CD8-positive, alpha-beta memory T cell (primary cell): ENCODE data around the gene WBP11. TPM values are rescaled to one million over a fixed set of nuclear protein-coding genes. Genes with fewer than 3 reads are reported as not detected.

Experiments
- CTCF ChIA-PET: fragments of 350-600 bp; sonication (Branson Sonifier 250); formaldehyde crosslinking; loops from one replicate; lab custom pipeline; 2021; ENCODE audit warnings: antibody characterized with exemption; lab: Charles Lee
- POLR2A ChIA-PET: fragments of 350-600 bp; sonication (Branson Sonifier 250); formaldehyde crosslinking; loops from one replicate; lab custom pipeline; 2021; ENCODE audit warnings: antibody characterized with exemption; lab: Charles Lee
- DNase-seq, 5 donors: peaks; one replicate each; pipeline versions ENCODE4 v3.0.0 to v3.0.0-alpha.2; 2020 to 2022; ENCODE audit warnings: mixed read lengths in 1 of 5
- H3K27ac ChIP-seq: one replicate; pipeline ENCODE4 v1.7.0; 2013; ENCODE audit warnings: low read depth, mild to moderate bottlenecking, low read length, moderate library complexity
- H3K27me3 ChIP-seq: 2 replicates; pipeline ENCODE4 v1.7.0; 2013; ENCODE audit warnings: low read length, mild to moderate bottlenecking; ENCODE audit not compliant: insufficient read depth, poor library complexity, severe bottlenecking
- H3K36me3 ChIP-seq: 2 replicates; pipeline ENCODE4 v1.7.0; 2013; ENCODE audit warnings: mild to moderate bottlenecking, low read length, moderate library complexity; ENCODE audit not compliant: insufficient read depth
- H3K4me1 ChIP-seq: 2 replicates; pipeline ENCODE4 v1.7.0; 2013; ENCODE audit warnings: mild to moderate bottlenecking, low read length, moderate library complexity; ENCODE audit not compliant: insufficient read depth
- H3K4me3 ChIP-seq: 2 replicates; pipeline ENCODE4 v1.7.0; 2013; ENCODE audit warnings: mild to moderate bottlenecking, low read length
- H3K9me3 ChIP-seq: 2 replicates; pipeline ENCODE4 v1.7.0; 2013; ENCODE audit warnings: mild to moderate bottlenecking, low read length
- H3K27ac Mint-ChIP-seq, 8 donors: one replicate each; pipeline ENCODE4 v1.8.0; 2020 to 2021; ENCODE audit warnings: mixed read lengths in 8 of 8, mild to moderate bottlenecking in 6 of 8, inconsistent platforms in 3 of 8, moderate library complexity in 3 of 8
- H3K27me3 Mint-ChIP-seq, 2 donors: one replicate each; pipeline ENCODE4 v1.8.0; 2020 to 2021; ENCODE audit warnings: mixed read lengths in 2 of 2, mild to moderate bottlenecking in 1 of 2, moderate library complexity in 1 of 2
- H3K36me3 Mint-ChIP-seq, 3 donors: one replicate each; pipeline ENCODE4 v1.8.0; 2020 to 2021; ENCODE audit warnings: mixed read lengths in 3 of 3, inconsistent platforms in 1 of 3, mild to moderate bottlenecking in 1 of 3
- H3K4me1 Mint-ChIP-seq, 3 donors: one replicate each; pipeline ENCODE4 v1.8.0; 2020 to 2021; ENCODE audit warnings: mixed read lengths in 3 of 3, inconsistent platforms in 1 of 3, mild to moderate bottlenecking in 1 of 3
- H3K4me3 Mint-ChIP-seq, 7 donors: one replicate each; pipeline ENCODE4 v1.8.0; 2020 to 2021; ENCODE audit warnings: mixed read lengths in 7 of 7, mild to moderate bottlenecking in 6 of 7, moderate library complexity in 4 of 7, inconsistent platforms in 2 of 7
- H3K9me3 Mint-ChIP-seq, 5 donors: one replicate each; pipeline ENCODE4 v1.8.0; 2020 to 2022; ENCODE audit warnings: mixed read lengths in 5 of 5, mild to moderate bottlenecking in 3 of 5, moderate library complexity in 2 of 5, inconsistent platforms in 1 of 5
- polyA plus RNA-seq: library from polyadenylated mRNA; unstranded; fragments of 300-500 nt; fragmentation: Illumina TruSeq; gene quantifications from one replicate; pipeline ENCODE4 v1.2.3, GENCODE V29; 2021
- total RNA-seq, 2 experiments: library from RNA; stranded (reverse); gene quantifications; one replicate each; pipeline ENCODE4 v1.2.3, GENCODE V29; 2021

The WBP11 gene
- total and polyA plus RNA-seq, 3 experiments from 2014 or later = 70.2 to 156 (median 149) TPM

GRCh38 chr12:14771651-14772137, 31.6 kb downstream of the WBP11 start:
- Histone ChIP-seq H3K27me3 (no peaks in the 10 kb centered on the region), H3K36me3 (peaks cover 4% of the 10 kb centered on the region), H3K27ac (peak overlapping the region; percentile 99), H3K4me3 (peak overlapping the region; percentile 95), H3K9me3 (no peaks in the 10 kb centered on the region), H3K4me1 (peaks cover 53% of the 10 kb centered on the region)
- Mint-ChIP-seq H3K4me1 (peaks cover 67 to 83% (median 73%) of the 10 kb centered on the region in 3 donors), H3K27ac (peak overlapping the region; percentile 85 to 100 (median 100)), H3K27me3 (peaks cover 0 to 15% of the 10 kb centered on the region in 2 donors), H3K9me3 (peaks cover 4 to 10% (median 8%) of the 10 kb centered on the region in 5 donors), H3K4me3 (peak overlapping the region; percentile 94 to 100 (median 98)), H3K36me3 (peaks cover 9 to 53% (median 13%) of the 10 kb centered on the region in 3 donors)
- POLR2A ChIA-PET = interaction anchor here (0.7 to 7.3 kb wide), 15 partner anchors 10 to 775 kb away, joined by 3 to 128 read pairs (median 4); partner anchors contain the start of genes ARHGDIB, ATF7IP, C12orf60 and WBP11
- peak; percentile 21 to 78 (median 71) for DNase-seq
- CTCF ChIA-PET = interaction anchor here (1.0 to 4.8 kb wide), 12 partner anchors 10 to 514 kb away, joined by 3 to 45 read pairs (median 6); partner anchors contain the start of genes ATF7IP, C12orf60 and WBP11

GRCh38 chr12:14770496-14771461, 32.5 kb downstream of the WBP11 start:
- H3K9me3 ChIP-seq = no peaks in the 10 kb centered on the region
- peaks cover 15 to 60% (median 20%) of the 10 kb centered on the region in 3 donors for H3K36me3 Mint-ChIP-seq
- peaks cover 62 to 80% (median 69%) of the 10 kb centered on the region in 3 donors for H3K4me1 Mint-ChIP-seq
- H3K9me3 Mint-ChIP-seq = peaks cover 10 to 14% (median 11%) of the 10 kb centered on the region in 5 donors
- POLR2A ChIA-PET = interaction anchor here (0.7 to 7.3 kb wide), 23 partner anchors 11 to 776 kb away, joined by 3 to 128 read pairs (median 5); partner anchors contain the start of genes ARHGDIB, ATF7IP, C12orf60 and WBP11
- H3K27ac Mint-ChIP-seq = peak overlapping the region; percentile 99 to 100 (median 100)
- no peaks in the 10 kb centered on the region for H3K27me3 ChIP-seq
- peak overlapping the region; percentile 99 for H3K27ac ChIP-seq
- peak; percentile 78 to 96 (median 92) for DNase-seq
- H3K36me3 ChIP-seq = peaks cover 4% of the 10 kb centered on the region
- peaks cover 50% of the 10 kb centered on the region for H3K4me1 ChIP-seq
- peaks cover 0 to 15% of the 10 kb centered on the region in 2 donors for H3K27me3 Mint-ChIP-seq
- H3K4me3 Mint-ChIP-seq = peak overlapping the region; percentile 94 to 100 (median 98)
- H3K4me3 ChIP-seq = peak overlapping the region; percentile 95
- CTCF ChIA-PET = interaction anchor here (0.7 to 3.2 kb wide), 27 partner anchors 11 to 513 kb away, joined by 3 to 45 read pairs (median 4); partner anchors contain the start of genes ARHGDIB, ATF7IP, C12orf60 and WBP11

GRCh38 chr12:14769969-14770495, 33.2 kb downstream of the WBP11 start:
- H3K27ac Mint-ChIP-seq = peak overlapping the region; percentile 99 to 100 (median 100)
- peak; percentile 85 to 91 (median 89) for DNase-seq
- Histone ChIP-seq H3K27me3 (no peaks in the 10 kb centered on the region), H3K4me3 (peak overlapping the region; percentile 95), H3K36me3 (peaks cover 4% of the 10 kb centered on the region), H3K9me3 (peaks cover 5% of the 10 kb centered on the region), H3K4me1 (peaks cover 43% of the 10 kb centered on the region), H3K27ac (peak overlapping the region; percentile 99)
- ChIA-PET CTCF (interaction anchor here (0.7 to 3.2 kb wide), 26 partner anchors 12 to 405 kb away, joined by 3 to 45 read pairs (median 4); partner anchors contain the start of genes ARHGDIB, ATF7IP, C12orf60 and WBP11), POLR2A (interaction anchor here (1.0 to 7.3 kb wide), 15 partner anchors 12 to 532 kb away, joined by 3 to 128 read pairs (median 5); partner anchors contain the start of genes ARHGDIB, ATF7IP, C12orf60 and WBP11)
- peaks cover 59 to 80% (median 68%) of the 10 kb centered on the region in 3 donors for H3K4me1 Mint-ChIP-seq
- H3K9me3 Mint-ChIP-seq = peaks cover 14 to 20% (median 17%) of the 10 kb centered on the region in 5 donors
- H3K27me3 Mint-ChIP-seq = peaks cover 0 to 15% of the 10 kb centered on the region in 2 donors
- H3K4me3 Mint-ChIP-seq = peak overlapping the region; percentile 94 to 100 (median 98)
- H3K36me3 Mint-ChIP-seq = peaks cover 16 to 65% (median 28%) of the 10 kb centered on the region in 3 donors

GRCh38 chr12:14769466-14769968, 33.8 kb downstream of the WBP11 start:
- Histone ChIP-seq H3K4me1 (peaks cover 43% of the 10 kb centered on the region), H3K27ac (peak overlapping the region; percentile 99), H3K4me3 (peak overlapping the region; percentile 95), H3K9me3 (peaks cover 5% of the 10 kb centered on the region), H3K27me3 (no peaks in the 10 kb centered on the region), H3K36me3 (peaks cover 4% of the 10 kb centered on the region)
- H3K36me3 Mint-ChIP-seq = peaks cover 16 to 66% (median 32%) of the 10 kb centered on the region in 3 donors
- peak overlapping the region; percentile 94 to 100 (median 98) for H3K4me3 Mint-ChIP-seq
- peaks cover 14 to 23% (median 18%) of the 10 kb centered on the region in 5 donors for H3K9me3 Mint-ChIP-seq
- POLR2A ChIA-PET = interaction anchor here (0.7 to 7.3 kb wide), 11 partner anchors 12 to 531 kb away, joined by 3 to 128 read pairs (median 5); partner anchors contain the start of genes ATF7IP, C12orf60 and WBP11
- H3K4me1 Mint-ChIP-seq = peaks cover 56 to 79% (median 69%) of the 10 kb centered on the region in 3 donors
- no peak for DNase-seq
- H3K27ac Mint-ChIP-seq = peak overlapping the region; percentile 99 to 100 (median 100)
- CTCF ChIA-PET = interaction anchor here (0.5 to 3.2 kb wide), 22 partner anchors 12 to 228 kb away, joined by 3 to 45 read pairs (median 4); partner anchors contain the start of genes ARHGDIB, C12orf60 and WBP11
- peaks cover 0 to 15% of the 10 kb centered on the region in 2 donors for H3K27me3 Mint-ChIP-seq

- H3K9me3 Mint-ChIP-seq = peaks cover 14 to 23% (median 18%) of the 10 kb centered on the region in 5 donors
- peaks cover 51 to 75% (median 66%) of the 10 kb centered on the region in 3 donors for H3K4me1 Mint-ChIP-seq
- H3K4me3 Mint-ChIP-seq = peak overlapping the region; percentile 94 to 100 (median 98)
- H3K27me3 Mint-ChIP-seq = peaks cover 0 to 15% of the 10 kb centered on the region in 2 donors
- DNase-seq = peak in 2 of 5 donors; percentile 33 to 51
- peak overlapping the region; percentile 99 to 100 (median 100) for H3K27ac Mint-ChIP-seq
- H3K9me3 ChIP-seq = peaks cover 5% of the 10 kb centered on the region
- H3K27me3 ChIP-seq = no peaks in the 10 kb centered on the region
- POLR2A ChIA-PET = interaction anchor here (0.7 to 7.3 kb wide), 5 partner anchors 13 to 352 kb away, joined by 3 to 128 read pairs (median 8); partner anchors contain the start of genes C12orf60 and WBP11
- peaks cover 17 to 61% (median 34%) of the 10 kb centered on the region in 3 donors for H3K36me3 Mint-ChIP-seq
- CTCF ChIA-PET = interaction anchor here (0.5 to 3.2 kb wide), 16 partner anchors 13 to 228 kb away, joined by 3 to 45 read pairs (median 5); partner anchors contain the start of genes ARHGDIB, C12orf60 and WBP11
- peak overlapping the region; percentile 99 for H3K27ac ChIP-seq
- peaks cover 4% of the 10 kb centered on the region for H3K36me3 ChIP-seq
- H3K4me3 ChIP-seq = peak overlapping the region; percentile 95
- peaks cover 42% of the 10 kb centered on the region for H3K4me1 ChIP-seq
These were observed 34.4 kb downstream of the WBP11 start for GRCh38 chr12:14768823-14769405.

- H3K27ac Mint-ChIP-seq = peak overlapping the region in 7 of 8 donors; percentile 37 to 100 (median 77)
These were observed 35.7 kb downstream of the WBP11 start for GRCh38 chr12:14767617-14768016.

More at GRCh38 chr12:14767617-14768016, 35.7 kb downstream of the WBP11 start:
- no peaks in the 10 kb centered on the region for H3K27me3 ChIP-seq
- POLR2A ChIA-PET = no interaction called here
- H3K27me3 Mint-ChIP-seq = peaks cover 0 to 15% of the 10 kb centered on the region in 2 donors
- no peak overlapping the region for H3K4me3 ChIP-seq
- peaks cover 14 to 24% (median 19%) of the 10 kb centered on the region in 5 donors for H3K9me3 Mint-ChIP-seq
- no peak for DNase-seq
- no peak overlapping the region for H3K27ac ChIP-seq
- H3K4me1 Mint-ChIP-seq = peaks cover 42 to 71% (median 67%) of the 10 kb centered on the region in 3 donors
- peaks cover 30% of the 10 kb centered on the region for H3K4me1 ChIP-seq
- H3K36me3 ChIP-seq = peaks cover 6% of the 10 kb centered on the region
- peaks cover 19 to 67% (median 37%) of the 10 kb centered on the region in 3 donors for H3K36me3 Mint-ChIP-seq
- CTCF ChIA-PET = no interaction called here
- H3K4me3 Mint-ChIP-seq = peak overlapping the region in 6 of 7 donors; percentile 35 to 100 (median 80)
- H3K9me3 ChIP-seq = peaks cover 5% of the 10 kb centered on the region
